Fibroblast of lung (primary cell): ENCODE measurements around the gene TMEM109.

Source experiments
- CTCF ChIP-seq, 2 donors: IDR thresholded peaks in 1 of 2; conservative IDR thresholded peaks in 1 of 2; 1 replicate in 1 of 2; 2 replicates in 1 of 2; pipeline ENCODE4 v1.5.1; 2011 to 2012; ENCODE audit warnings: low read length in 2 of 2, control low read depth in 1 of 2, inconsistent platforms in 1 of 2, low read depth in 1 of 2, mild to moderate bottlenecking in 1 of 2
- EZH2 ChIP-seq: IDR thresholded peaks from 2 replicates; pipeline ENCODE4 v1.5.1; 2012; ENCODE audit warnings: low read length, control low read depth, mild to moderate bottlenecking; ENCODE audit errors: missing control alignments

GRCh38 chr11:60971520-60971919 is 57.6 kb downstream of the TMEM109 start, which contains the start of gene CD6:
- TF ChIP-seq CTCF (conservative IDR thresholded peaks at IDR 0.05 in 1 of 2, IDR thresholded peaks at IDR 0.05 in 1 of 2; ENCODE audit: low read depth in 1 of 2, low read length in 2 of 2) (no peak), EZH2 (no peak)
